Measurements from ENCODE around the gene IDI1.
"Not testable (repeated sequence)": the region's sequence is repeated elsewhere in the genome, so short reads cannot be mapped to it uniquely, and the experiment has no call there.

The IDI1 gene

GRCh38 chr10:1034758-1035157 is 14.2 kb downstream of the IDI1 start:
- no peak for DNase-seq (ENCODE audit: low spot score)

- DNase-seq (ENCODE audit: low spot score): no peak
Measured at GRCh38 chr10:1033601-1034000, 15.3 kb downstream of the IDI1 start.

- DNase-seq (ENCODE audit: low spot score): no peak
Measured at GRCh38 chr10:1029838-1030237, 19.1 kb downstream of the IDI1 start.

GRCh38 chr10:1026578-1026977 is 22.3 kb downstream of the IDI1 start:
- no peak for DNase-seq (ENCODE audit: low spot score)

GRCh38 chr10:1025683-1026082 is 23.2 kb downstream of the IDI1 start, which contains the start of gene IDI2:
Gene IDI2 (minus strand): TSS chr10:1025859. CDS start chr10:1024723, 1,136 bp downstream.
- DNase-seq (ENCODE audit: low spot score): no peak

GRCh38 chr10:1024103-1024502 is 24.8 kb downstream of the IDI1 start:
- no peak for DNase-seq (ENCODE audit: low spot score)

GRCh38 chr10:1022413-1022812 is 26.5 kb downstream of the IDI1 start:
- no peak for DNase-seq (ENCODE audit: low spot score)

GRCh38 chr10:1020958-1021357 is 28.0 kb downstream of the IDI1 start:
- DNase-seq (ENCODE audit: low spot score): no peak

- no peak for DNase-seq (ENCODE audit: low spot score)
Measured at GRCh38 chr10:1020460-1020859, 28.5 kb downstream of the IDI1 start.

GRCh38 chr10:1019362-1019761 is 29.6 kb downstream of the IDI1 start:
- no peak for DNase-seq (ENCODE audit: low spot score)

GRCh38 chr10:1015688-1016087 is 33.2 kb downstream of the IDI1 start:
- no peak for DNase-seq (ENCODE audit: low spot score)

- no peak for DNase-seq (ENCODE audit: low spot score)
Measured at GRCh38 chr10:1011696-1012095, 37.2 kb downstream of the IDI1 start.

- no peak for DNase-seq (ENCODE audit: low spot score)
Measured at GRCh38 chr10:1010703-1011102, 38.2 kb downstream of the IDI1 start.

GRCh38 chr10:1009947-1010346 is 39.0 kb downstream of the IDI1 start:
- not testable (repeated sequence) for DNase-seq (ENCODE audit: low spot score)

- no peak for DNase-seq (ENCODE audit: low spot score)
Measured at GRCh38 chr10:1009071-1009494, 39.8 kb downstream of the IDI1 start.

- no peak for DNase-seq (ENCODE audit: low spot score)
Measured at GRCh38 chr10:1007583-1007982, 41.3 kb downstream of the IDI1 start.

GRCh38 chr10:1006573-1006972 is 42.3 kb downstream of the IDI1 start:
- no peak for DNase-seq (ENCODE audit: low spot score)

GRCh38 chr10:1003884-1004670 is 44.8 kb downstream of the IDI1 start:
- no peak for DNase-seq (ENCODE audit: low spot score)

GRCh38 chr10:1002425-1003006 is 46.4 kb downstream of the IDI1 start:
- DNase-seq (ENCODE audit: low spot score): no peak

- DNase-seq (ENCODE audit: low spot score): no peak
Measured at GRCh38 chr10:997266-998022, 51.5 kb downstream of the IDI1 start.

- DNase-seq (ENCODE audit: low spot score): no peak
Measured at GRCh38 chr10:996031-996430, 52.9 kb downstream of the IDI1 start.

GRCh38 chr10:995559-995926 is 53.4 kb downstream of the IDI1 start:
- DNase-seq (ENCODE audit: low spot score): no peak
